Sigmoid colon (tissue), 7 donors: Measurements from ENCODE around the gene SPRR5. TPM values are rescaled to one million over a fixed set of nuclear protein-coding genes. Genes with fewer than 3 reads are reported as not detected.

Experiments used
- DNase-seq: peaks from one replicate; pipeline ENCODE4 v3.0.0-alpha.2; 2019
- H3K27ac ChIP-seq, 4 donors: fragments of 200-600 bp; sonication (generic); one replicate each; pipeline ENCODE4 v1.5.1; 2016 to 2019; ENCODE audit warnings: mild to moderate bottlenecking in 1 of 4
- H3K27me3 ChIP-seq, 3 donors: fragments of 200-600 bp; sonication (generic); one replicate each; pipeline ENCODE4 v1.5.1; 2019; ENCODE audit warnings: mild to moderate bottlenecking in 1 of 3
- H3K36me3 ChIP-seq, 4 donors: fragments of 200-600 bp; sonication (generic); one replicate each; pipeline ENCODE4 v1.5.1; 2016 to 2019
- H3K4me1 ChIP-seq, 4 donors: fragments of 200-600 bp; sonication (generic); one replicate each; pipeline ENCODE4 v1.5.1; 2017 to 2019
- H3K4me3 ChIP-seq, 4 donors: fragments of 200-600 bp; sonication (generic); one replicate each; pipeline ENCODE4 v1.5.1; 2017 to 2019; ENCODE audit warnings: mild to moderate bottlenecking in 2 of 4, moderate library complexity in 1 of 4
- H3K9me3 ChIP-seq, 4 donors: fragments of 200-600 bp in 3 of 4; sonication (generic) in 3 of 4; one replicate each; pipeline versions ENCODE4 v1.5.1 to v1.6.1; 2013 to 2019
- EP300 ChIP-seq, 4 donors: sonication (generic); formaldehyde crosslinking; IDR thresholded peaks; one replicate each; pipeline ENCODE4 v1.6.1; 2017; ENCODE audit warnings: antibody characterized with exemption in 4 of 4
- POLR2A ChIP-seq, 2 donors: fragments of 450-650 bp; IDR thresholded peaks; one replicate each; pipeline ENCODE4 v1.6.1; 2016; ENCODE audit warnings: antibody characterized with exemption in 2 of 2, mild to moderate bottlenecking in 2 of 2, moderate library complexity in 2 of 2
- POLR2AphosphoS5 ChIP-seq, 4 donors: sonication (generic); formaldehyde crosslinking; IDR thresholded peaks; one replicate each; pipeline ENCODE4 v1.6.1; 2017; ENCODE audit warnings: antibody characterized with exemption in 4 of 4
- WGBS, 2 donors: extraction: QIAGEN DNeasy Blood & Tissue Kit; methylation state at CpG; one replicate each; pipeline ENCODE4 v1.1.7; 2013; 5-methylcytosine and 5-hydroxymethylcytosine counted together
- intact Hi-C: fragments of 100-400 bp; cut with DNase I; formaldehyde crosslinking; loops from one replicate; pipeline ENCODE4 v1.15.1; 2023
- polyA plus RNA-seq, 3 donors: library from polyadenylated mRNA; stranded (reverse); fragments of 200-250 nt; gene quantifications; one replicate each; pipeline ENCODE4 v1.2.3, GENCODE V29; 2013
- total RNA-seq, 4 donors: library from RNA; depleted of rRNA; stranded (reverse); fragments of >200 nt; gene quantifications; one replicate each; pipeline ENCODE4 v1.1.0, GENCODE V29; 2016
- TF ChIP-seq, protein P1 (sequence below), 4 experiments: fragments of 450-650 bp in 3 of 4; fragments of 200-600 bp in 1 of 4; IDR thresholded peaks; one replicate each; pipeline ENCODE4 v1.5.1; 2016 to 2019; ENCODE audit warnings: antibody characterized with exemption in 4 of 4, mild to moderate bottlenecking in 3 of 4, moderate library complexity in 2 of 4
- donor health status: healthy with polysubstance abuse.
- donor health status: Bipolar disorder and iron deficiency.
- donor health status: healthy.

SPRR5 gene
- total and polyA plus RNA-seq, 7 donors, result not detected

DNA sequence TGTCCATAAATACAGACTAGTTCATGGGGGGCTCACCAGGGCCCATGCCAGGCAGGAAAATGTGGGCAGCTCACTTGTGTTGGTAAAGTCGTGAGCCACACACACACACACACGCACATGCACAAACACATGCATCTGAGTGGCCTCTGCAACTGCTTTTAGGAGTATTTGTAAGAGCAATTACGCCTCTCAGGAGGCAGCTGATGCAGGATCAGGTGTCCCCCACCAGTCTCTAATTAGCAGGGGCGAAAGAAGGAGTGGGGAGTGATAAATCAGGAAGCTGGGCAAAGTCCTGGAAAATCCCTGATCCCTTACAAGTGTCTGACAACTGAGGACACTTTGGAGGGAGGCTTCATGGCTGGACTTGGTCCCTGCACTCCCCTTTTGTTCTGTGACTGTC is 44.4 kb upstream of the SPRR5 start:
- no peaks in the 10 kb centered on the region for H3K4me1 ChIP-seq
- H3K27ac ChIP-seq, result no peak overlapping the region
- TF ChIP-seq EP300 (IDR thresholded peaks at IDR 0.05) (no peak), POLR2A (IDR thresholded peaks at IDR 0.05) (no peak), POLR2AphosphoS5 (IDR thresholded peaks at IDR 0.05) (no peak)
- TF ChIP-seq, protein P1, sequence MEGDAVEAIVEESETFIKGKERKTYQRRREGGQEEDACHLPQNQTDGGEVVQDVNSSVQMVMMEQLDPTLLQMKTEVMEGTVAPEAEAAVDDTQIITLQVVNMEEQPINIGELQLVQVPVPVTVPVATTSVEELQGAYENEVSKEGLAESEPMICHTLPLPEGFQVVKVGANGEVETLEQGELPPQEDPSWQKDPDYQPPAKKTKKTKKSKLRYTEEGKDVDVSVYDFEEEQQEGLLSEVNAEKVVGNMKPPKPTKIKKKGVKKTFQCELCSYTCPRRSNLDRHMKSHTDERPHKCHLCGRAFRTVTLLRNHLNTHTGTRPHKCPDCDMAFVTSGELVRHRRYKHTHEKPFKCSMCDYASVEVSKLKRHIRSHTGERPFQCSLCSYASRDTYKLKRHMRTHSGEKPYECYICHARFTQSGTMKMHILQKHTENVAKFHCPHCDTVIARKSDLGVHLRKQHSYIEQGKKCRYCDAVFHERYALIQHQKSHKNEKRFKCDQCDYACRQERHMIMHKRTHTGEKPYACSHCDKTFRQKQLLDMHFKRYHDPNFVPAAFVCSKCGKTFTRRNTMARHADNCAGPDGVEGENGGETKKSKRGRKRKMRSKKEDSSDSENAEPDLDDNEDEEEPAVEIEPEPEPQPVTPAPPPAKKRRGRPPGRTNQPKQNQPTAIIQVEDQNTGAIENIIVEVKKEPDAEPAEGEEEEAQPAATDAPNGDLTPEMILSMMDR (IDR thresholded peaks at IDR 0.05), result no peak
- DNase-seq, result no peak
- no peaks in the 10 kb centered on the region for H3K36me3 ChIP-seq
- H3K9me3 ChIP-seq, result no peaks in the 10 kb centered on the region
- WGBS, 2 donors, result 52 to 56% methylated on average over 4 of the region's 4 CpGs
- H3K4me3 ChIP-seq, result no peak overlapping the region
- H3K27me3 ChIP-seq, result peaks cover 0 to 4% (median 0%) of the 10 kb centered on the region in 3 donors
- intact Hi-C loops, result no loop called here

DNA sequence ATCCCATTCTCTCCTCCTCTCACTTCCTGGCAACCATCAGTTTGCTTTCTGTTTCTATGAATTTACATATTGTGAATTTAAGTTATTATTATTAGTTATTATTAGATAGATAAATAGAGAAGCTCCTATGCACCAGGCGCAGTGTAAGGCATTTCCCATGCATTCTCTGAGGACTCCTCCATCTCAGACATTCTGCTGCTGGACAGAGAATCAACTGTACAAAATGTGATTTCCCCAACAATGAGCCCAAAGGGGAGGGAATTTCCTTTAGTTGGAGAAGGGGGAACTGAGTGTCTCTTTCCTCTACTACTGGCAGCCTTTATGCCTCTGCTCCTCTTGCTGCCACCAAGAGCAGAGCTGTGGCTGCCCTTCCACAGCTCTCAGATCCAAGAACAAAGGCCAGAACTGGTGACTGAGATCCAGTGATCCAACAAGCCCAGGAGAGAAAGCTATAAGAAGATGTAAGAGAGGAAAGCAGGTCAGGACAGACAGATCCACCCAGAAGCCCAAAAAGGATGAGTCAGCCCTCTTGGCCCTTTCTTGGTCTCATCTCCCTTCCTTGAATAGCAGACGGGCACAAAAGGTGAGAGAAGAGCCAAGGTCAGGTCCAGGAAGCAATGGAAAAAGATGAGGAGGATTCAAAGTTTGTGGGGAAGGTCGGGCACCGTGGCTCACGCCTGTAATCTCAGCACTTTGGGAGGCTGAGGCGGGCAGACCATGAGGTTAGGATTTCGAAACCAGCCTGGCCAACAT is 42.1 kb upstream of the SPRR5 start:
- Histone ChIP-seq H3K36me3 (no peaks in the 10 kb centered on the region), H3K27ac (no peak overlapping the region), H3K9me3 (no peaks in the 10 kb centered on the region), H3K27me3 (peaks cover 0 to 11% (median 0%) of the 10 kb centered on the region in 3 donors), H3K4me1 (no peaks in the 10 kb centered on the region), H3K4me3 (no peak overlapping the region)
- intact Hi-C loops, result no loop called here
- 69 to 86% methylated on average over 7 of the region's 7 CpGs for WGBS, 2 donors
- TF ChIP-seq POLR2A (IDR thresholded peaks at IDR 0.05) (no peak), POLR2AphosphoS5 (IDR thresholded peaks at IDR 0.05) (no peak), EP300 (IDR thresholded peaks at IDR 0.05) (no peak)
- TF ChIP-seq, protein P1 (IDR thresholded peaks at IDR 0.05), result no peak
- no peak for DNase-seq

DNA sequence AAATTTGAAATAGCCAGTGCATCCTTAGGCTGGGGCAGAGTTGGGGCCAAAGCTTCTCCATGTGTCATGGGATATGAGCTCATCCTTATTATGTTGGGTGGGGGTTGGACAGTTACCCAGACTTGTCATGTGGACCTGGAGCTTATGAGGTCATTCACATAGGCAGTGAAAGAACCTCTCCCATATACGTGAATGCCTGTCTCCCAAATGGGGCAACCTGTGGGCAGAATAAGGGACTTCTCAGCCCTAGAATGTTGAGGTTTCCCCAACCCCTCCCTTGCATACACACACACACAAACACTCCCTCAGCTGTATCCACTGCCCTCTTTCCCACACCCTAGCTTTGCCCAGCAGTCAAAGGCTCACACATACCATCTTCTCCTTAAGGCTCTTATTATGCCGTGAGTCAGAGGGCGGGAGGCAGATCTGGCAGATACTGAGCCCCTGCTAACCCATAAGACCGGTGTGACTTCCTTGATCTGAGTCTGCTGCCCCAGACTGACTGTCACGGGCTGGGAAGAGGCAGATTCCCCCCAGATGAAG is 40.9 kb upstream of the SPRR5 start:
- Histone ChIP-seq H3K27ac (no peak overlapping the region), H3K4me1 (no peaks in the 10 kb centered on the region), H3K9me3 (no peaks in the 10 kb centered on the region), H3K36me3 (no peaks in the 10 kb centered on the region), H3K4me3 (no peak overlapping the region), H3K27me3 (peaks cover 0 to 11% (median 0%) of the 10 kb centered on the region in 3 donors)
- 42 to 62% methylated on average over 5 of the region's 5 CpGs for WGBS, 2 donors
- TF ChIP-seq, protein P1 (IDR thresholded peaks at IDR 0.05), result no peak
- TF ChIP-seq EP300 (IDR thresholded peaks at IDR 0.05) (no peak), POLR2AphosphoS5 (IDR thresholded peaks at IDR 0.05) (no peak), POLR2A (IDR thresholded peaks at IDR 0.05) (no peak)
- DNase-seq, result no peak
- intact Hi-C loops, result no loop called here

DNA sequence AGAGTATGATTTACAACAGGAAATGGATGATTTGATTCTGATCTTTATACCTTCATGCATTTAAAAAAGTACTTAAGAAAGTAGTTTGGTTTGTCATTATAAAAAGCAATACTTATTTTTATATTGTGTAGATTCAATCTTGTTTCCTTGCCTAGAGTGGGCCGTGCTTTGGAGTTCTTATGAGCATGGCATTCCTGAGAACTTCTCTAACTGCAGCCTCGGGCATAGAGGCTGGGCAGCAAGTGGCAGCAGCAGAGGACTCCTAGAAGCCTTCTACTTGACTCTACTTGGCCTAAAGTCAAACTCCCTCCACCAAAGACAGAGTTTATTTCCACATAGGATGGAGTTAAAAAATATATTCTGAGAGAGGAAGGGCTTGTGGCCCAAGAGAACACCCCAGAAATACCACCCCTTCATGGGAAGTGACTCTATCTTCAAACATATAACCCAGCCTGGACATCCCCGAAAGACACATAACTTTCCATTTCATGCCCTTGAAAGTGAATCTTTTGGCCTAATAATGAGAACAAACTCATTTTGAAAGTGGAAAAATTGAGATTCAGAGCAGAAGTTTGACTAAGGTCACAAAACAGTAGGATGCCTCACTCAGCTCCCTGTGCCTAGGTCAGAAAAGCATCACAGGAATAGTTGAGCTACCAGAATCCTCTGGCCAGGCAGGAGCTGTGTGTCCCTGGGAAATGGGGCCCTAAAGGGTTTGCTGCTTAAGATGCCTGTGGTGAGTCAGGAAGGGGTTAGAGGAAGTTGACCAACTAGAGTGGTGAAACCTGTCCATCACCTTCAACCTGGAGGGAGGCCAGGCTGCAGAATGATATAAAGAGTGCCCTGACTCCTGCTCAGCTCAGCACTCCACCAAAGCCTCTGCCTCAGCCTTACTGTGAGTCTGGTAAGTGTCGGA is 39.1 kb upstream of the SPRR5 start, which contains the start of gene IVL:
Gene IVL, plus strand, starts transcription at position 861 of the 916 bp plus-strand sequence. CDS start 1,252 bp downstream, outside the sequence.
- no peak within 1 kb of the TSS for H3K27ac ChIP-seq
- DNase-seq, result no peak
- intact Hi-C loops, result no loop called here
- TF ChIP-seq, protein P1 (IDR thresholded peaks at IDR 0.05), result no peak
- no peak for TF ChIP-seq EP300 (IDR thresholded peaks at IDR 0.05)
- TF ChIP-seq POLR2A (IDR thresholded peaks at IDR 0.05), result no peak
- TF ChIP-seq POLR2AphosphoS5 (IDR thresholded peaks at IDR 0.05), result no peak
- peaks cover 0 to 7% (median 0%) of the 10 kb centered on the region in 3 donors for H3K27me3 ChIP-seq
- 75 to 80% methylated on average over 4 of the region's 4 CpGs for WGBS, 2 donors
- H3K36me3 ChIP-seq, result no peaks in the 10 kb centered on the region
- H3K9me3 ChIP-seq, result no peaks in the 10 kb centered on the region
- H3K4me1 ChIP-seq, result no peaks in the 10 kb centered on the region
- H3K4me3 ChIP-seq, result no peak within 1 kb of the TSS
